C4-2B (cell line): ENCODE measurements around the gene CCDC117.

Source experiments
- ZFX ChIP-seq: fragments of 450-650 bp; IDR thresholded peaks from 2 replicates; pipeline ENCODE4 v1.6.1; 2017
- TF ChIP-seq, protein P1 (sequence below): fragments of 450-650 bp; conservative IDR thresholded peaks from 2 replicates; pipeline ENCODE4 v1.5.1; 2017; ENCODE audit warnings: mild to moderate bottlenecking

DNA sequence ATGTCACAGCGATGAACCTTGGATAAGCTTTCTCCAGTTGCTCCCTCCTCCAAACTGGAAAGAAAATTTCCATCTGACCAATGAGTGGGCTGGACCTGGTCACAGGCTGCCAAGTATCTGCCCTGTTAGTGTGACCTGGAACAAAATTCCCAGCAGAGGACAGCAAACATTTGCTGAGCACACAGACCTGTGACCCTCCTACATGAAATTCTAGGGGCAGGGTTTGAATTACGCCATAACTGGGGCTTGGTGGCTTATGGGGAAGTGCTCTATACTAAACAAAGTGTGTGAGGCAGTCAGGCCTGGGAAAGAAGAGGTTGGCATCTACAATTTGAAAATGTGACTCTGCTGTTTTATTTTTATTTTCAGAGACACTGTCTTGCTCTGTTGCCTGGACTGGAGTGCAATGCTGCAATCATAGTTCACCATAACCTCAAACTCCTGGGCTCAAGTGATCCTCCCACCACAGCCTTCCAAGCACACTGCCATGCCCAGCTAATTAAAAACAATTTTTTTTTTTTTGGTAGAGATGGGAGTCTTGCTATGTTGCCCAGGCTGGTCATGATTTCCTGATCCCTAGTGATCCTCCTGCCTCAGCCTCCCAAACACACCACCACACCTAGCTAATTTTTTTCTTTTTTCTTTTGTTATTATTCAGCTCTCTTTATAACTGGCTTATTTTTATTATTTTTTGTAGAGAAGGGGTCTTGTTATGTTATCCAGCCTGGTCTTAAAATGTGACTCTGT is 41.5 kb downstream of the CCDC117 start:
- TF ChIP-seq, protein P1, sequence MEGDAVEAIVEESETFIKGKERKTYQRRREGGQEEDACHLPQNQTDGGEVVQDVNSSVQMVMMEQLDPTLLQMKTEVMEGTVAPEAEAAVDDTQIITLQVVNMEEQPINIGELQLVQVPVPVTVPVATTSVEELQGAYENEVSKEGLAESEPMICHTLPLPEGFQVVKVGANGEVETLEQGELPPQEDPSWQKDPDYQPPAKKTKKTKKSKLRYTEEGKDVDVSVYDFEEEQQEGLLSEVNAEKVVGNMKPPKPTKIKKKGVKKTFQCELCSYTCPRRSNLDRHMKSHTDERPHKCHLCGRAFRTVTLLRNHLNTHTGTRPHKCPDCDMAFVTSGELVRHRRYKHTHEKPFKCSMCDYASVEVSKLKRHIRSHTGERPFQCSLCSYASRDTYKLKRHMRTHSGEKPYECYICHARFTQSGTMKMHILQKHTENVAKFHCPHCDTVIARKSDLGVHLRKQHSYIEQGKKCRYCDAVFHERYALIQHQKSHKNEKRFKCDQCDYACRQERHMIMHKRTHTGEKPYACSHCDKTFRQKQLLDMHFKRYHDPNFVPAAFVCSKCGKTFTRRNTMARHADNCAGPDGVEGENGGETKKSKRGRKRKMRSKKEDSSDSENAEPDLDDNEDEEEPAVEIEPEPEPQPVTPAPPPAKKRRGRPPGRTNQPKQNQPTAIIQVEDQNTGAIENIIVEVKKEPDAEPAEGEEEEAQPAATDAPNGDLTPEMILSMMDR = no peak
- TF ChIP-seq ZFX = no peak
